Neural cell (in vitro differentiated cells): ENCODE measurements around the gene KIF19. TPM values are rescaled to one million over a fixed set of nuclear protein-coding genes. Genes with fewer than 3 reads are reported as not detected.

Experiments used
- H2AFZ ChIP-seq: fragments of 200-600, 300-800 bp; sonication (generic), shearing (Covaris generic); 2 replicates; pipeline ENCODE4 v1.6.0; 2014; ENCODE audit warnings: low read depth, mild to moderate bottlenecking, antibody characterized with exemption, low read length, moderate library complexity
- H3F3A ChIP-seq: fragments of 200-600 bp; shearing (Covaris generic); 2 replicates; pipeline ENCODE4 v1.6.1; 2016; ENCODE audit warnings: mild to moderate bottlenecking, moderate library complexity, mixed read lengths, antibody characterized with exemption, low read length; ENCODE audit not compliant: insufficient read depth, poor library complexity, severe bottlenecking
- H3K27ac ChIP-seq: fragments of 200-600, 300-800 bp; sonication (generic), shearing (Covaris generic); 2 replicates; pipeline ENCODE4 v1.5.1; 2014; ENCODE audit warnings: mild to moderate bottlenecking, low read length, moderate library complexity
- H3K27me3 ChIP-seq: fragments of 300-800, 200-600 bp; sonication (generic), shearing (Covaris generic); 2 replicates; pipeline ENCODE4 v1.6.0; 2014; ENCODE audit warnings: mild to moderate bottlenecking, low read depth, low read length, moderate library complexity; ENCODE audit not compliant: insufficient read depth
- H3K36me3 ChIP-seq: fragments of 300-800, 200-600 bp; sonication (generic), shearing (Covaris generic); 2 replicates; pipeline ENCODE4 v1.5.1; 2014; ENCODE audit warnings: mild to moderate bottlenecking, antibody characterized with exemption, low read length, moderate library complexity; ENCODE audit not compliant: insufficient read depth
- H3K4me2 ChIP-seq: fragments of 300-800, 200-600 bp; sonication (generic), shearing (Covaris generic); 2 replicates; pipeline ENCODE4 v1.6.0; 2014; ENCODE audit warnings: mild to moderate bottlenecking, low read length
- H3K4me3 ChIP-seq: fragments of 300-800, 200-600 bp; sonication (generic), shearing (Covaris generic); 2 replicates; pipeline ENCODE4 v1.5.1; 2014; ENCODE audit warnings: mild to moderate bottlenecking, low read length, moderate library complexity
- H3K79me2 ChIP-seq: fragments of 200-600 bp; shearing (Covaris generic); replicated peaks from 2 replicates; pipeline ENCODE4 v1.6.0; 2014; ENCODE audit warnings: mild to moderate bottlenecking, low read length, moderate library complexity; ENCODE audit not compliant: insufficient read depth
- H3K9ac ChIP-seq: fragments of 300-800, 200-600 bp; sonication (generic), shearing (Covaris generic); 2 replicates; pipeline ENCODE4 v1.6.1; 2016; ENCODE audit warnings: mild to moderate bottlenecking, low read length, mixed read lengths
- H3K9me2 ChIP-seq: fragments of 200-600 bp; shearing (Covaris generic); 2 replicates; pipeline ENCODE4 v1.6.1; 2016; ENCODE audit warnings: mild to moderate bottlenecking, low read length, mixed read lengths; ENCODE audit not compliant: insufficient read depth
- H3K9me3 ChIP-seq: fragments of 200-600, 300-800 bp; sonication (generic), shearing (Covaris generic); 2 replicates; pipeline ENCODE4 v1.6.1; 2016; ENCODE audit warnings: mild to moderate bottlenecking, mixed run types, low read length, moderate library complexity, mixed read lengths
- H4K20me1 ChIP-seq: fragments of 200-600 bp; shearing (Covaris generic); 2 replicates; pipeline ENCODE4 v1.6.1; 2016; ENCODE audit warnings: mild to moderate bottlenecking, mixed run types; ENCODE audit not compliant: insufficient read depth
- CTCF ChIP-seq: fragments of 450-650 bp; IDR thresholded peaks from 2 replicates; pipeline ENCODE4 v1.5.1; 2014; ENCODE audit warnings: antibody characterized with exemption, mild to moderate bottlenecking, moderate library complexity; ENCODE audit not compliant: poor library complexity, severe bottlenecking
- EP300 ChIP-seq: fragments of 450-650 bp; conservative IDR thresholded peaks from 2 replicates; pipeline ENCODE4 v1.6.1; 2014; ENCODE audit warnings: antibody characterized with exemption, mild to moderate bottlenecking, moderate library complexity; ENCODE audit not compliant: poor library complexity, severe bottlenecking
- EZH2 ChIP-seq: fragments of 200-600, 300-800 bp; shearing (Covaris generic), sonication (generic); IDR thresholded peaks from 2 replicates; pipeline ENCODE4 v1.6.1; 2014; ENCODE audit warnings: antibody characterized with exemption, low read length, borderline replicate concordance, mild to moderate bottlenecking; ENCODE audit not compliant: insufficient read depth, poor library complexity, severe bottlenecking
- MXI1 ChIP-seq: fragments of 450-650 bp; conservative IDR thresholded peaks from 2 replicates; pipeline ENCODE4 v1.6.1; 2014; ENCODE audit warnings: antibody characterized with exemption, mild to moderate bottlenecking; ENCODE audit not compliant: poor library complexity, severe bottlenecking
- POLR2AphosphoS5 ChIP-seq: IDR thresholded peaks from 2 replicates; pipeline ENCODE4 v1.6.1; 2012
- RAD21 ChIP-seq: fragments of 450-650 bp; conservative IDR thresholded peaks from 2 replicates; pipeline ENCODE4 v1.6.1; 2014; ENCODE audit warnings: antibody characterized with exemption, mild to moderate bottlenecking, moderate library complexity
- REST ChIP-seq: IDR thresholded peaks from 2 replicates; pipeline ENCODE4 v1.6.1; 2012; ENCODE audit warnings: borderline replicate concordance
- SMC3 ChIP-seq: fragments of 450-650 bp; conservative IDR thresholded peaks from 2 replicates; pipeline ENCODE4 v1.6.1; 2014; ENCODE audit warnings: antibody characterized with exemption, mild to moderate bottlenecking, moderate library complexity; ENCODE audit not compliant: poor library complexity
- TAF1 ChIP-seq: IDR thresholded peaks from 2 replicates; pipeline ENCODE4 v1.6.1; 2012; ENCODE audit warnings: low read depth
- polyA plus RNA-seq: library from polyadenylated mRNA; depleted of rRNA; stranded (reverse); fragments of >200 nt; gene quantifications from 2 replicates; pipeline ENCODE4 v1.2.3, GENCODE V29; 2014

Gene KIF19
- polyA plus RNA-seq, 1 donor from 2014 or later, result not detected

- Histone ChIP-seq H3K4me2 (no peak overlapping the region), H3K9me3 (no peaks in the 10 kb centered on the region), H3K79me2 (no peaks in the 10 kb centered on the region), H3K27me3 (peaks cover 27% of the 10 kb centered on the region), H2AFZ (no peak overlapping the region), H3K4me3 (peak overlapping the region; percentile 59), H3K36me3 (no peaks in the 10 kb centered on the region), H3F3A (no peaks in the 10 kb centered on the region), H3K9me2 (no peaks in the 10 kb centered on the region), H3K9ac (peak overlapping the region; percentile 38), H3K27ac (no peak overlapping the region), H4K20me1 (no peaks in the 10 kb centered on the region)
- no peak for TF ChIP-seq REST
- TF ChIP-seq MXI1, result peak; percentile 66
- TF ChIP-seq CTCF, result peak; percentile 71
- TF ChIP-seq EP300, result no peak
Observed at GRCh38 chr17:74351552-74352210, 25.7 kb downstream of the KIF19 start.

GRCh38 chr17:74353446-74354060 lies 27.5 kb downstream of the KIF19 start:
- Histone ChIP-seq H3K4me3 (no peak overlapping the region), H3K27me3 (peaks cover 27% of the 10 kb centered on the region), H3K4me2 (no peak overlapping the region), H2AFZ (no peak overlapping the region), H3K27ac (no peak overlapping the region), H3K36me3 (no peaks in the 10 kb centered on the region), H3F3A (no peaks in the 10 kb centered on the region), H3K9ac (no peak overlapping the region), H3K79me2 (no peaks in the 10 kb centered on the region), H4K20me1 (no peaks in the 10 kb centered on the region), H3K9me2 (no peaks in the 10 kb centered on the region), H3K9me3 (no peaks in the 10 kb centered on the region)
- TF ChIP-seq SMC3 (no peak), CTCF (no peak), REST (no peak), EZH2 (no peak), TAF1 (no peak), RAD21 (no peak), EP300 (no peak), MXI1 (no peak), POLR2AphosphoS5 (no peak)
